Gastroesophageal sphincter (tissue), 3 donors: ENCODE measurements around the gene MAPK9.

Experiments
- EP300 ChIP-seq: sonication (generic); formaldehyde crosslinking; IDR thresholded peaks from one replicate; pipeline ENCODE4 v1.6.1; 2017; ENCODE audit warnings: antibody characterized with exemption, mild to moderate bottlenecking
- TF ChIP-seq, protein P1 (sequence below), 4 experiments: fragments of 200-600 bp in 2 of 4; fragments of 450-650 bp in 2 of 4; sonication (generic) in 1 of 4; IDR thresholded peaks; one replicate each; pipeline ENCODE4 v1.5.1; 2017 to 2019; ENCODE audit warnings: antibody characterized with exemption in 4 of 4, mild to moderate bottlenecking in 2 of 4, moderate library complexity in 2 of 4

DNA sequence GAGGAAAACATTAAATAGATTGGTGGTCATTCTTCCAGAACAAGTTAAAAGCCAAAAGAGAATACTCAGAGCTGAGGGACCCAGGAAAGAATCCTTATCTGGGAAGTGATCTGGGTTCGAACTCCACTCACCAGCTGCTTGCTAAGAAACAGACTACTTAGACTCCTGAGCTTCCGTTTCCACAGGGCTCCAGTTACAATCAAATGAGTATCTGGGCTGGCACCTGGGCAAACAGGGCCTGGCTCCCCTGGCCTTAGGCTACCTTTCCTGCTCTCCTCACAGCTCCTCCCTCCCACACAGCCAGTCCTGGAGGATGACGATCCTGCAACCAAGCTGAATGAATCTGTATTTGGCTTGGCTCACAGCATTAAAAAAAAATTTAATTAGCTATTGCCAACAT lies 2.5 kb downstream of the MAPK9 start:
- TF ChIP-seq, protein P1, sequence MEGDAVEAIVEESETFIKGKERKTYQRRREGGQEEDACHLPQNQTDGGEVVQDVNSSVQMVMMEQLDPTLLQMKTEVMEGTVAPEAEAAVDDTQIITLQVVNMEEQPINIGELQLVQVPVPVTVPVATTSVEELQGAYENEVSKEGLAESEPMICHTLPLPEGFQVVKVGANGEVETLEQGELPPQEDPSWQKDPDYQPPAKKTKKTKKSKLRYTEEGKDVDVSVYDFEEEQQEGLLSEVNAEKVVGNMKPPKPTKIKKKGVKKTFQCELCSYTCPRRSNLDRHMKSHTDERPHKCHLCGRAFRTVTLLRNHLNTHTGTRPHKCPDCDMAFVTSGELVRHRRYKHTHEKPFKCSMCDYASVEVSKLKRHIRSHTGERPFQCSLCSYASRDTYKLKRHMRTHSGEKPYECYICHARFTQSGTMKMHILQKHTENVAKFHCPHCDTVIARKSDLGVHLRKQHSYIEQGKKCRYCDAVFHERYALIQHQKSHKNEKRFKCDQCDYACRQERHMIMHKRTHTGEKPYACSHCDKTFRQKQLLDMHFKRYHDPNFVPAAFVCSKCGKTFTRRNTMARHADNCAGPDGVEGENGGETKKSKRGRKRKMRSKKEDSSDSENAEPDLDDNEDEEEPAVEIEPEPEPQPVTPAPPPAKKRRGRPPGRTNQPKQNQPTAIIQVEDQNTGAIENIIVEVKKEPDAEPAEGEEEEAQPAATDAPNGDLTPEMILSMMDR (IDR thresholded peaks at IDR 0.05) = no peak
- no peak for TF ChIP-seq EP300
